ENCODE results near the gene PAIP2.
"Not testable (repeated sequence)": the region's sequence is repeated elsewhere in the genome, so short reads cannot be mapped to it uniquely, and the experiment has no call there.

Gene PAIP2

DNA sequence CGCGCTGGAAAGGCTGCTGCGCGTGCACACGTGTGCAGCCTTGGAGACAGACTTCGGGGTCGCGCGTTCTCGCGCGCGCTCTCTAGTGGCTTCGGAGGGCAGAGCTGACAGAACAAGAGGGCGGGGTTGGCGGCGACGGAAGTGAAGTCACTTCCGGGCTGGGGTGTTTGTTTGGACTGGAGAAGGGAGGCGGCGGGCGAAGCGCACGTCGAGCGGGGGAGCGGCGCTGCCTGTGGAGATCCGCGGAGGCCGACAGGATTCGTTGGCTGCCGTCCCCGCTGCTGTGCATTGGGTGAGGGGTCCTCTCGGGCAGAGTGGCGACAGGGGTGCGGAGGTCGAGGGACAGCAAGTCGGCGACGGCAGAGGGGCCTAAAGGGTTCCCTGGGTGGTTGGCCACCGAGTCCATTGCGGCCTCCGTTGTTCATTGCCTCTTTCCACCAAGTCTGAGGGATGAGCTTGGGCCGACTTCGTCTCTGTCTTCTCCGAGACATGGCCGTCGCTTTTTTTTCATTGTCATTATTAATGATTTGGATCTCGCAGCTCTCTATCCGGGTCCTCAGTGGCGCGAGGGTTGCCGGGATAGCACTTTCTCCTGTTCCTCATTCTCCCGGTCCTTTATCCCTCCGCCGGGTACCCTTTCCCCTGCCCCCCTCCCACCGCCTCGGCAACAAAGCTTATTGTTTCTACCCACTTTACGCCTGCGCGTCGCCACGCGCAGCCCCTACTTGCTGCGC, at the start of gene PAIP2:
TSS of gene PAIP2 (plus strand) at position 166 of the 734 bp plus-strand sequence. CDS start 21,931 bp downstream, outside the sequence.
- peak; percentile 97 to 98 for DNase-seq

- DNase-seq: no peak
Observed at GRCh38 chr5:139293202-139293506, 48.5 kb upstream of the PAIP2 start.

- DNase-seq: peak; percentile 92 to 95
Observed at GRCh38 chr5:139293507-139294373, 47.9 kb upstream of the PAIP2 start, which contains the start of gene MATR3. MATR3 (plus strand) TSS chr5:139293740; CDS start chr5:139307416, 13,676 bp downstream.

GRCh38 chr5:139294374-139295165, 47.1 kb upstream of the PAIP2 start:
- peak; percentile 48 to 62 for DNase-seq

- DNase-seq: peak; percentile 26 to 32
Observed at GRCh38 chr5:139295346-139296057, 46.2 kb upstream of the PAIP2 start.

- DNase-seq: no peak
Observed at GRCh38 chr5:139296198-139296597, 45.5 kb upstream of the PAIP2 start.

- no peak for DNase-seq
Observed at GRCh38 chr5:139296862-139297326, 44.8 kb upstream of the PAIP2 start.

- no peak for DNase-seq
Observed at GRCh38 chr5:139297439-139298133, 44.1 kb upstream of the PAIP2 start.

DNA sequence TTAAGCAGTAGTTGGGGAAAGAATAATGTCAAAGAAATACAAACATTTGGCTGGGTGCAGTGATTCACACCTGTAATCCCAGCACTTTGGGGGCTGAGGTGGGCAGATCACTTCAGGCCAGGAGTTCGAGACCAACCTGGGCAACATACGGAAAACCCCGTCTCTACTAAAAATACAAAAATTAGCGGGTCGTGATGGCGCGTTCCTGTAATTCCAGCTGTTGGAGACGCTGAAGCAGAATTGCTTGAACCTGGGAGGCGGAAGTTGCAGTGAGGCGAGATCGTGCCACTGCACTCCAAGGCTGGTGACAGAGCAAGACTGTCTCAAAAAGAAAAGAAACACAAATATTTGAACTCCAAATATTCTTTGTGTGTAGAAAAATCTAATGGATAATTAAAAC, 43.4 kb upstream of the PAIP2 start:
- no peak for DNase-seq

DNA sequence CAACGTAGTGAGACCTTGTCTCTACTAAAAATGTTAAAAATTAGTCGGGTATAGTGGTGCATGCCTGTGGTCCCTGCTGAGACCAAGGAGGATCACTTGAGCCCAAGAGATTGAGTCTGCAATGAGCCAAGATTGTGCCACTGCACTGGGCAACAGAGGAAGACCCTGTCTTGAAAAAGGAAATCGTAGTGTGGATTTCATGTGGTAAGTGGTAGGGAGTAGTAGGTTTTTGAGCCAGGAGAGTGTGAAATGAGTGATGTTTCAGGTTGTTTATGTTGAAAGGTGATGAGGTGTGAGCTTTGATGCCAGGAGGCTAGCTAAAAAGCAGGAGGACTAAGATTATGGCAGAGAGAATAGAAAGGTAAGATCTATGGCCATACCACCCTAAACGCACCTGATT, 42.2 kb upstream of the PAIP2 start:
- DNase-seq: no peak

GRCh38 chr5:139301808-139302499, 39.7 kb upstream of the PAIP2 start:
- DNase-seq: no peak

GRCh38 chr5:139304391-139305324, 37.0 kb upstream of the PAIP2 start:
- DNase-seq: no peak

GRCh38 chr5:139306197-139306596, 35.5 kb upstream of the PAIP2 start:
- no peak for DNase-seq

GRCh38 chr5:139306628-139307379, 34.9 kb upstream of the PAIP2 start:
- DNase-seq: no peak

DNA sequence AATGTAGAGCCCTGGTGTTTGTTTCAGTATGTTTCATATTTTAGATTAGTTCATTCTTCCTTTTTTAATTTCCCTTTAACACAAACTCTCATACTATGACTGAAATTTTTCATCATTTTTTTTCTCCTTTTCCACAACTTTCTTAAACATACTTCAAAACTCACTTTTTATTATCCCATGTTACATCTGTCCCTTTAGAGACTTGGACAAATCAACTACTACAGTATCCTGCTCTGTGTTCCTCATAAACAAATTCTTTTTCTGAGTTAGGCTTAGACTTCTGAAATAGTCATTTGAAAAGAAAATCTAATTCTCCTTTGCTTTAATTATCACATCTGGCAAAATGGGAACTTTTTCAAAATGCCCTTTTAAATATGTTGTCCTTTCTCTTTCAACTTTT, 32.9 kb upstream of the PAIP2 start:
- DNase-seq: no peak

GRCh38 chr5:139310715-139311186, 30.9 kb upstream of the PAIP2 start:
- DNase-seq: not testable (repeated sequence)

DNA sequence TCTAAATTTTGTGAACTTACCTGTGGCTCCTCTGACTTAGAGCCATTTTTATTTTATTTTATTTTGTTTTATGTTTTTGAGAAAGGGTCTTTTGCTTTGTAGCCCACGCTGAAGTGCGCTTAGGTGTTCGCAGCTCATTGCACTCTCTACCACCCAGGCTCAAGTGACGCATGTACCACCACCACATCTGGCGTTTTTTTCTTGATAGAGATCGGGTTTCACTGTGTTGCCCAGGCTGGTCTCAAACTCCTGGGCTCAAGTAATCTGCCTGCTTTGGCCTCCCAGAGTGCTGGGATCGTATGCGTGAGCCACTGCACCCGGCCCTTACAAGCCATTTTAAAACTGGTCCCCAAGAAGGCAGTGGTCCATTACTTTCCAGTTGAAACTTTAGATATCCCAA, 29.6 kb upstream of the PAIP2 start:
- DNase-seq: no peak

DNA sequence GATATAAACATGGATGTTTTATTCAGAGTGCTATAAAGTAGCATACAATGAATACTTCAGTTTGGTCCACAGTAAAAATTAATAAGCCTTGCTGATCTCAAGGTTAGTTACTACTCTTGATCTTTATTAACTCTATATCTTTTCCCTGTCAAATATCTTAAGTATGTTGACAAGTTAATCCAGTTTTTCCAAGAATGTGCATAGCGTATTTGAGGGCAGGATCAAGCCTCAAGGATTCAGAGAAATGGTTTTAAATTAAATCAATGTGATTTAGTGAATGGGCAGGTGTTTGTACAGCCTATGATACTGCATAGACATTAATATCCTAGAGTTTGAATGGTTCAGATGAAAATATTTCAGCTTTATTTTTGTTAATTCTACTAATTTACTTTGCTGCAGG, 27.4 kb upstream of the PAIP2 start:
- DNase-seq: no peak

GRCh38 chr5:139315056-139315615, 26.5 kb upstream of the PAIP2 start:
- DNase-seq: no peak

Measured in Kasumi-1 (cell line).